Lower leg skin (tissue), 4 donors: Measurements from ENCODE around the gene UXT. TPM values are rescaled to one million over a fixed set of nuclear protein-coding genes. Genes with fewer than 3 reads are reported as not detected.

Source experiments
- total RNA-seq, 4 donors: library from RNA; depleted of rRNA; stranded (reverse); fragments of >200 nt; gene quantifications; one replicate each; pipeline ENCODE4 v1.1.0, GENCODE V29; 2016

The UXT gene
- total RNA-seq, 4 donors from 2014 or later: 95.7 to 190 (median 125) TPM

Other genes starting within 250 kb of the UXT start
- 10 to 100 TPM in 2 of 4 donors, 1 to 10 TPM in 2; 4.6 to 12.9 (median 7.7) TPM for gene ZNF41, start 176.0 kb downstream of the UXT start, total RNA-seq
- 10 to 100 TPM; 26.8 to 46.4 (median 34.5) TPM for gene ARAF, start 98.0 kb downstream of the UXT start, total RNA-seq
- 10 to 100 TPM; 27.5 to 82.1 (median 53.5) TPM for gene TIMP1, start 76.7 kb downstream of the UXT start, total RNA-seq
- gene SYN1, start 39.3 kb downstream of the UXT start, total RNA-seq: under 1 TPM in 3 of 4 donors, not detected in 1; 0.10 to 0.72 (median 0.61) TPM
- 1 to 10 TPM; 3.0 to 7.6 (median 4.5) TPM for gene CFP, start 29.2 kb downstream of the UXT start, total RNA-seq
- 10 to 100 TPM; 19.7 to 28.4 (median 25.5) TPM for gene ELK1, start 8.6 kb downstream of the UXT start, total RNA-seq
- gene ZNF81, start 177.7 kb upstream of the UXT start, total RNA-seq: 1 to 10 TPM; 3.5 to 6.3 (median 4.8) TPM